Ishikawa (cell line): ENCODE data around the gene MRM2.

Experiments
- EP300 ChIP-seq: IDR thresholded peaks from 2 replicates; pipeline ENCODE4 v1.6.1; 2012; ENCODE audit warnings: borderline replicate concordance
- FOXM1 ChIP-seq: IDR thresholded peaks from 2 replicates; pipeline ENCODE4 v1.6.1; 2012; ENCODE audit warnings: low read depth, borderline replicate concordance
- TAF1 ChIP-seq: IDR thresholded peaks from 2 replicates; pipeline ENCODE4 v1.6.1; 2012; ENCODE audit warnings: low read depth, mild to moderate bottlenecking
- TCF12 ChIP-seq: IDR thresholded peaks from 2 replicates; pipeline ENCODE4 v1.6.1; 2012; ENCODE audit warnings: low read depth
- YY1 ChIP-seq: IDR thresholded peaks from 2 replicates; pipeline ENCODE4 v1.6.1; 2012; ENCODE audit warnings: low read depth
- TF ChIP-seq, protein P1 (sequence below): IDR thresholded peaks from 2 replicates; pipeline ENCODE4 v1.6.1; 2012; ENCODE audit warnings: low read depth, mild to moderate bottlenecking

DNA sequence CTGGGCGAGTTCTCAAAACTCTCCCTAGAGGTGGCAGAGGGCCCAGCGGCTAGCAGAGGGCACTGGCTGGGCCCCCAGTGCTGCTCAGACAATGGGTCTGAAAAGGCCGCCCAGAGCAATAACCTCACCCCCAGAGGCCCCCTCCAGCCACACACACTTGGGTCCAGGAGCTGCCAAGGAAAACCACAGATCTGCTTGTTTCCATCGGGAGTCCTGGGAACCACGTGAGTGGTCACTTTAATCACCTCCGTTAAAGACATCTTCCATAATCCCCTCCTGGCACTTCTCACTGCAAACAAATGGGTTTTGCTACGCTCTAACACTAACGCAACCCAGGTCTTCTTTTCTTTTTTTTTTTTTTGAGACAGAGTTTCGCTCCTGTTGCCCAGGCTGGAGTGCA lies 30.0 kb upstream of the MRM2 start:
- TF ChIP-seq EP300 (no peak), FOXM1 (no peak), YY1 (no peak), TAF1 (no peak), TCF12 (no peak)
- TF ChIP-seq, protein P1, sequence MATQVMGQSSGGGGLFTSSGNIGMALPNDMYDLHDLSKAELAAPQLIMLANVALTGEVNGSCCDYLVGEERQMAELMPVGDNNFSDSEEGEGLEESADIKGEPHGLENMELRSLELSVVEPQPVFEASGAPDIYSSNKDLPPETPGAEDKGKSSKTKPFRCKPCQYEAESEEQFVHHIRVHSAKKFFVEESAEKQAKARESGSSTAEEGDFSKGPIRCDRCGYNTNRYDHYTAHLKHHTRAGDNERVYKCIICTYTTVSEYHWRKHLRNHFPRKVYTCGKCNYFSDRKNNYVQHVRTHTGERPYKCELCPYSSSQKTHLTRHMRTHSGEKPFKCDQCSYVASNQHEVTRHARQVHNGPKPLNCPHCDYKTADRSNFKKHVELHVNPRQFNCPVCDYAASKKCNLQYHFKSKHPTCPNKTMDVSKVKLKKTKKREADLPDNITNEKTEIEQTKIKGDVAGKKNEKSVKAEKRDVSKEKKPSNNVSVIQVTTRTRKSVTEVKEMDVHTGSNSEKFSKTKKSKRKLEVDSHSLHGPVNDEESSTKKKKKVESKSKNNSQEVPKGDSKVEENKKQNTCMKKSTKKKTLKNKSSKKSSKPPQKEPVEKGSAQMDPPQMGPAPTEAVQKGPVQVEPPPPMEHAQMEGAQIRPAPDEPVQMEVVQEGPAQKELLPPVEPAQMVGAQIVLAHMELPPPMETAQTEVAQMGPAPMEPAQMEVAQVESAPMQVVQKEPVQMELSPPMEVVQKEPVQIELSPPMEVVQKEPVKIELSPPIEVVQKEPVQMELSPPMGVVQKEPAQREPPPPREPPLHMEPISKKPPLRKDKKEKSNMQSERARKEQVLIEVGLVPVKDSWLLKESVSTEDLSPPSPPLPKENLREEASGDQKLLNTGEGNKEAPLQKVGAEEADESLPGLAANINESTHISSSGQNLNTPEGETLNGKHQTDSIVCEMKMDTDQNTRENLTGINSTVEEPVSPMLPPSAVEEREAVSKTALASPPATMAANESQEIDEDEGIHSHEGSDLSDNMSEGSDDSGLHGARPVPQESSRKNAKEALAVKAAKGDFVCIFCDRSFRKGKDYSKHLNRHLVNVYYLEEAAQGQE = no peak
